GM20431 (cell line): ENCODE data around the gene PA2G4.

Experiments
- in situ Hi-C: fragments of 300-500 bp; cut with MseI, MboI; formaldehyde crosslinking; loops from one replicate; pipeline ENCODE4 v1.15.0; 2020; ENCODE audit warnings: low sequenced_read_pairs; ENCODE audit not compliant: unreplicated experiment

Gene PA2G4

GRCh38 chr12:56121204-56121870 is 17.0 kb downstream of the PA2G4 start:
- in situ Hi-C loops, result no loop called here

- in situ Hi-C loops, result no loop called here
Observed at GRCh38 chr12:56122637-56123036, 18.3 kb downstream of the PA2G4 start.

GRCh38 chr12:56124133-56124532 is 19.8 kb downstream of the PA2G4 start:
- in situ Hi-C loops, result no loop called here

- in situ Hi-C loops, result no loop called here
Observed at GRCh38 chr12:56126732-56127239, 22.4 kb downstream of the PA2G4 start.

- in situ Hi-C loops, result no loop called here
Observed at GRCh38 chr12:56127485-56127887, 23.1 kb downstream of the PA2G4 start.

GRCh38 chr12:56127888-56128669 is 23.7 kb downstream of the PA2G4 start, which contains the start of gene ESYT1:
Gene ESYT1 (plus strand): TSS chr12:56128267. CDS start chr12:56128320, 53 bp downstream.
- in situ Hi-C loops, result no loop called here

- in situ Hi-C loops, result no loop called here
Observed at GRCh38 chr12:56128670-56129205, 24.4 kb downstream of the PA2G4 start.

GRCh38 chr12:56129206-56129941 is 25.0 kb downstream of the PA2G4 start:
- in situ Hi-C loops, result no loop called here

GRCh38 chr12:56129942-56130495 is 25.7 kb downstream of the PA2G4 start:
- in situ Hi-C loops, result no loop called here

GRCh38 chr12:56130876-56131275 is 26.5 kb downstream of the PA2G4 start:
- in situ Hi-C loops, result no loop called here

GRCh38 chr12:56134897-56135296 is 30.5 kb downstream of the PA2G4 start:
- in situ Hi-C loops, result no loop called here

- in situ Hi-C loops, result no loop called here
Observed at GRCh38 chr12:56137853-56138571, 33.7 kb downstream of the PA2G4 start.

GRCh38 chr12:56141946-56142784 is 37.8 kb downstream of the PA2G4 start:
- in situ Hi-C loops, result no loop called here

GRCh38 chr12:56143217-56143616 is 38.9 kb downstream of the PA2G4 start:
- in situ Hi-C loops, result no loop called here

GRCh38 chr12:56143870-56144269 is 39.5 kb downstream of the PA2G4 start:
- in situ Hi-C loops, result no loop called here

- in situ Hi-C loops, result no loop called here
Observed at GRCh38 chr12:56145217-56145616, 40.9 kb downstream of the PA2G4 start.

GRCh38 chr12:56146492-56147460 is 42.4 kb downstream of the PA2G4 start:
- in situ Hi-C loops, result no loop called here
